CMK (cell line): Measurements from ENCODE around the gene PRRC2B.
"Not testable (repeated sequence)": the region's sequence is repeated elsewhere in the genome, so short reads cannot be mapped to it uniquely, and the experiment has no call there.

Source experiments
- DNase-seq: peaks from one replicate; pipeline ENCODE4 v3.0.0-alpha.2; 2010; ENCODE audit warnings: low read depth

The PRRC2B gene

DNA sequence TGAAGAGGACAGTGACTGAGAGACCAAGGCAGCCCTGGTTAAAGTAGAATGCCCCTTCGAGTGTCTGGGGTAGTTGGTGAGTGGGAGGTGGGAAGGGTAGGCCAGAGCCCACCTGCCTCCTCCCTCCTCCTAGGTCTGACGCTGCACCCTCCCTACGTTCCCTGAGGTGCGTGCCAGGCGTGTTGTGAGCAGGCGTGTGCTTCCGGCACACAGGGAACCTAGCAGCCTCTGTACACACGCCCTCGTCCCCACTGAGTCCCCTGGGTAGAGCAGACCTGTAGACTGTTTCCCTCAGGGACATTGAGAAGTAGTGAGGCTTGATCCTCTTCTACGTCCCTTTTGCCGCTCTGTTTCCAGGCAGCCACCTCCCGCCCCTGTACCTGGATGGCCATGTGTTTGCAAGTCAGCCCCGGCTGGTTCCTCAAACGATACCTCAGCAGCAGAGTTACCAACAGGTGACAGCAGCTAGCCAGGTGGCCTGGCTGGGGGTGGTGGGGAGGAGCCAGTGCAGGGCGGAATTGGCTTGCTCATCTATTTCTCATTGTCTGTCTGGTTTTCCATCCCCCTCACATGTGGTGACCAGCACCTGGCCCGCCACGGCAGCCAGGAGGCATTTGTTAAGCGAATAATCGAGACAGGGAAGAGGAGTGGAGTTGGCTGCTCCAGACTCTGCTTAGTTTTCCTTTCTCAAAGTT lies 92.0 kb downstream of the PRRC2B start:
- no peak for DNase-seq

- DNase-seq: no peak
Observed at GRCh38 chr9:131487001-131487400, 93.1 kb downstream of the PRRC2B start.

DNA sequence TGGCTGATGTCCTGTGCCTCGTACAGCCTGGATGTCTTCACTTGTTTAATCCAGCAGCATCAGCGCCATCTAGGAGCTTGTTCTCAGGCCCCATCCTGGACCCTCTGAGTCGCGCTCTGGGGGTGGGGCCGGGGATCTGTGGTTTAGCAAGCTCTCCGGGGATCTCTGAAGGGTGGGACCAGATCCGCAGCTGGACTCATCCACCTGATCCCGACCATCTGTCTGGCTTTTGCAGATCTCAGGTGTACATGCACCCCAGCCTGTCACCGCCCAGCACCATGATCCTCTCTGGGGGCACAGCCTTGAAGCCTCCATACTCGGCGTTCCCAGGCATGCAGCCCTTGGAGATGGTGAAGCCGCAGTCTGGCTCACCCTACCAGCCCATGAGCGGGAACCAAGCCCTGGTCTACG lies 93.7 kb downstream of the PRRC2B start:
- DNase-seq: no peak

GRCh38 chr9:131490514-131490913 lies 96.6 kb downstream of the PRRC2B start:
- DNase-seq: no peak

- DNase-seq: no peak
Observed at GRCh38 chr9:131491001-131491710, 97.3 kb downstream of the PRRC2B start.

DNA sequence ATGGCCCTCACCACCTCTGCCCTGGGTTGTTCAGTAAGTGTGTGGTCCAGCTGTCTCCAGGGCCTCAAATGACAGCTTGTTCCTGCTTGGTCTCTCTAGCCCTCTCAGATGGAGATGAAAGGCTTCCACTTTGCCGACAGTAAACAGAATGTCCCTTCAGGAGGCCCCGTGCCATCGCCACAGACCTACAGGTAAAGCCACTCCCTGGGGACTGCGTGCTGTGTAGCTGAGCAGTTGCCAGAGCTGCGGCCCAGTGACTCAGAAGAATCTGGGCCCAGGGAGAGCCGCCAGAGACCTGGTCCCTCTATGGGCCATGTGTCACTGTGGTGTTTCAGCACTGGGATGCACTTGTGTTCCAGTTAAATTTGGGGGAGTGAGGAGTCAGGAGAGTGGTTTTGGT lies 98.2 kb downstream of the PRRC2B start:
- no peak for DNase-seq

GRCh38 chr9:131494296-131494870 lies 100.5 kb downstream of the PRRC2B start:
- no peak for DNase-seq

DNA sequence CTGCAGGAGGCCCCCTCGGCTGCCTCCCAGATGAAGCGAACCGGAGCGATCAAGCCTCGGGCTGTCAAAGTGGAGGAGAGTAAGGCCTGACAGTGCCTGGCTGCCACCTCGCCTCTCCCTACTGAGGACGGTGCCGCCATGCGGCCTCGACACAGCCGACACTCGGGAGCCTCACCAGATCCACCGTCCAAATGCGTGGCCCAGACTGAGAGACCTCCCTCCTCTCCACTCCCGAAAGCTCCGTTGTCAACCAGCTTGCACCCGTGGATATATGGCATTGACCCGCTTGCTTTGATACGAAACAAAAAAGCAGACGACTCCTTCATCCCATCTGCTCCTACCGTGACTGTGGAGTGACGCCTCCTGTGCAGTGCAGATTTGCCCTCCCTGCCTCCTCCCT lies 101.9 kb downstream of the PRRC2B start:
- no peak for DNase-seq

DNA sequence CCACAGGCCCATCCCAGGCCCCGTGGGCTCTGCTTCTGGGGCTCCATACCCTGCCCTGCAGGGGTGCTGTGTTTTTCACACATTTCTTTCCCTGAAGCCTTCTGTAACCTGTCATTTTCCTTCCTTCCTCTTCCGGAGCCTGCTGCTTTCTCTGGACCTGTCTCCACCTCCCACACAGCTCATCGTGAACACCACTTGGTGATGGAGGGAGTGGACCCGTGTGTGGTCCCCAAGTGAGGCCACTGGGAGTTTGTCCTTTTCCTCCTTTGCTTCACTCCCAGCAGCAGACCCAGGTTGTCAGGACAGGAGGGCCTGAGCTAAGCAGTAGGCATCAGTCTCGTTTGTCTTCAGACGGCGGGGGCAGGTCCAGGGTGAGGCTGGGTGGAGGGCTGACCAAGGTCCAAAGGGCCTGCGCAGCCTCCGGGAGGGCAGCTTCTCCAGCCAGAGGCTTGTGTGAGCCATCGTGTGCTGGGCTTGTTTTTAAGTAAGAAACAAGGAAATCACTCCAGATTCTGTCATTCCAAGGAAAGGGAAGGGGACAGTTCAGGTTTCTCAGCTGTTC lies 103.0 kb downstream of the PRRC2B start:
- no peak for DNase-seq

- DNase-seq: no peak
Observed at GRCh38 chr9:131499254-131499767, 105.4 kb downstream of the PRRC2B start.

DNA sequence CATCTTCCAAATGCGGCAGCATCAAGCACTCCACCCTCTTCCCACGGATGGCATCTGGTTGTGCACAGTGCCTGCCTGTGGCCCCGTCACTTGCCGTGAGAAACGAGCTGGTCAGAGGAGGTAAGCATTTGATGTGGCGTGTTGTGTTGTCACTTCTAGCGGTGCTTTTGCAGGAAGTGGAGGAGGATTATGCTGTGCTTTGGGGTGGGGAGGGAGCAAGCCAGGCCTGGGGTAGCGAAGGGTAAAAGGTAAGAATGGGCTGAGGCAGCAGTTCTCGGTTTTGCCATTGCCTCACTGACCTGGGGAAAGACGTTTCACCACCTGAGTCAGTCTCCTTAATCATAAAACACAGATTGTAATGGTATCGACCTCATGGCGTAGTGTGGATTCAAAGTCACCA lies 106.5 kb downstream of the PRRC2B start:
- DNase-seq: no peak

GRCh38 chr9:131500939-131501541 lies 107.2 kb downstream of the PRRC2B start:
- no peak for DNase-seq

DNA sequence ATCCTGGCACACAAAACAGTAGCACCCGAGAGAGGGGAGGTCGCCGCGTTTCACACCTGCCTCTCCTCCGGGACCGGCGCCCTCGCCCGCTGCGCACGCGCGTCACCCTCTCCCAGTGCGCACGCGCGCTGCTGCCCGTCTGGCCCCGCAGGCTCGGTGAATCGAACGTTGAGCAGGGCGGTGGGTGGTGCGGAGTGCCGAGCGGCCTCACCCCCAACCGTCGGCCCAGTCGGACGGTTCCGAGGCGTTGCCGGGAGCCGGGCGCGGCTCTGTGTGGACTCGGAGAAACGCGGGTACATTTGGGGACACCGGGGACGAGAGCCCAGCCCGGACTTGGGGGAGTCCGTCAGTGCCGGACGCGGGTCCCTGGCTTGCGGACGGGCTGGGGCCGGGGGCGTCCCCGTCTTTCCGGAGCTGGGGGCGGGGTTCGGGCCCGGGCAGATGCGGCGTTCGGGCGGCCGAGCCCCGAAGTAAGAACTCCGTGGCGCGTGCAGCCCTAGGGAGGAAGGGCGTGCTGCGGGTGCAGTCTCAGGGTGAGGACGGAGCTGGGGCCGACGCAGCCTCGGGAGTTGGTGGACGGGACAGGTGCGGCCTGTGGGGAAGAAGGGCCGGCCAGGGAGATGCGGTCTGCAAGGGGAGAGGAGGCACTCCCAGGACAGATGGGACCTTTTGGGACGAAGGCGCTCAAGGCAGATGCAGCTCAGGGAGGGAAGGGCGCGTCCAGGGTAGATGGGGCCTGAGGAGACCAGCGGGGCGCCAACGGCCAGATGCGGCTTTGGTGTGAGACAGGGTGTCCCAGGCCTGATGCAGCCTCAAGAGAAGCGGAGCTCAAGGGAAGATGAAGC lies 109.1 kb downstream of the PRRC2B start, which contains the start of gene POMT1:
Gene POMT1 (plus strand): TSS at position 138 of the 845 bp plus-strand sequence. CDS start 1,301 bp downstream, outside the sequence.
- DNase-seq: peak; percentile 39

DNA sequence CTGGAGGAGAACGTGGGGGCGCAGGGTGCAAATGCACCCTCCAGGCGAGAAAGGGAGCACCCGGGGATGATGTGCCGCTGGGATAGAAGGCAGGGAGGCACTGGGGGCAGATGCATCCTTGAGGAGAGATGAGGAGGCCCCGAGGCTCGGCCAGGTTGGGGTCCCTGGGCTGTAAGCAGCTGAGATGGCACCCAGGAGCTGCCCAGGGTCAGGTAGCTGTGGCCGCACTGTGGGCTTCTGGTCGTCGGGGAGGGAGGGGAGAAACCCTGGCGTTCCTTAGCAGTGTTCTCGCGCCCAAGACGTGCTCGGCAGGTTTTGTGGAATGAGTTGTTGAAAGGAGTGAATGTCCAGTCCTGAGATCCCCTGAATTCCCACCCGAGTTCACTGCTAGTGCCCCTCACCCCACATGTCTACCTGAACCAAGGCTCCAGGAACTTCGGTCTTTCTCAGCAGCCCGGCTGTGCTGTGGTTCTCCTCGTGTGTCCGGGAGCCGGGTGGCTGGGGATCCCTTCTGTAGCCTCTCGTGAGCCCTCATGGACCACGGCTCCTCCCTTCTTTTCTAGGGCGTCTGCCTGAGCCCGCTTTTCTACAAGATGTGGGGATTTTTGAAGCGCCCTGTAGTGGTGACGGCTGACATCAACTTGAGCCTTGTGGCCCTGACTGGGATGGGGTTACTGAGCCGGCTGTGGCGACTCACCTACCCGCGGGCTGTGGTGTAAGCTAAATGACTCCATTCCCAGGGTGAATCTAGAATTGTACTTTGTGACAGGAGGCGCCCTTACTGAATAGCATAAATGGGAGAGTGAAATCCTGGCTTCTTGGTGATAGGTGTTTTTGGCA lies 110.0 kb downstream of the PRRC2B start:
- DNase-seq: no peak

- DNase-seq: no peak
Observed at GRCh38 chr9:131505012-131505411, 111.1 kb downstream of the PRRC2B start.

DNA sequence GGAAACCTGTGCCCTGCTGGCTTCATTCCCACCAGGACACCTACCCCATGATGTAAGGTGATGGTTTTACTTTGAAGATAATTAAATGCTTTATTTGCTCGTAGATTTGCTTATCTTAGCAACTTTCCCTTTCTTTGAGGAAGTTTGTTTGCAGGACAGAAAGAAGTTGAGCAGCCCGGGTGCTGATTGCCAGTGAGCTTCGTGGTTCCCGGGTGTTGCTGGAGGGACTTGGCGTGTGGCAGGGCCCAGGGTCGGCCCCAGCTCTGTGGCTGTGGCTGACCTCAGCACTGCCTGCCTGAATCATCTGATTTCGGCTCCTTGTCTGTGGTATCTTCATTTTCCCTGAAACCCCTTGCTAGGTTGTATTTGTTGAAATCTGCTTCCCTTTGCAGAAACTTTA lies 117.5 kb downstream of the PRRC2B start:
- no peak for DNase-seq

- no peak for DNase-seq
Observed at GRCh38 chr9:131511880-131512279, 118.0 kb downstream of the PRRC2B start.

DNA sequence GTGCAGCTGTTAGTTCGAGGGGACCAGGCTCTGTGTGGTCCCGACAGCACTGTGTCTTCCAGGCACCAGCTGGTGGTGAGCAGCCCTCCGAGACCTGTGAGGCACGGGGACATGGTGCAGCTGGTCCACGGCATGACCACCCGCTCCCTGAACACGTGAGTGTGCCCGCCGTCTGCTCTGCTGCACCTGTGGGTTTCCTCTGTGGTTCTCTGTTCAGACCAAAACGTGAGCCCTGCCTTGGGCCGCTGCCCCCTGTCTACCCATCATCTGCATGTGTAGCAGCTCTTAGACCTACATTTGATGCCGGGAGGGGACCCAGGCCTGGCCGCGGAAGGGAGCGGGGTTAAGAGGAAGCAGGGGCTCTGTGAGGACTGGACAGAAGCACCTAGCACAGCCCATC lies 119.3 kb downstream of the PRRC2B start:
- no peak for DNase-seq

GRCh38 chr9:131515559-131516031 lies 121.7 kb downstream of the PRRC2B start:
- DNase-seq: not testable (repeated sequence)

GRCh38 chr9:131516100-131516499 lies 122.2 kb downstream of the PRRC2B start:
- DNase-seq: no peak
